Progenitor cell of endocrine pancreas (in vitro differentiated cells): ENCODE results near the gene NUP37. TPM values are rescaled to one million over a fixed set of nuclear protein-coding genes. Genes with fewer than 3 reads are reported as not detected.

ENCODE experiments used
- DNase-seq: peaks from one replicate; pipeline ENCODE4 v3.0.0; 2021; ENCODE audit warnings: low spot score; ENCODE audit not compliant: unreplicated experiment
- H3K27ac Mint-ChIP-seq: 2 replicates; pipeline ENCODE4 v1.8.0; 2021; ENCODE audit warnings: mild to moderate bottlenecking, moderate library complexity, mixed read lengths
- H3K27me3 Mint-ChIP-seq: 2 replicates; pipeline ENCODE4 v1.8.0; 2021; ENCODE audit warnings: mixed read lengths
- H3K36me3 Mint-ChIP-seq: 2 replicates; pipeline ENCODE4 v1.8.0; 2022; ENCODE audit warnings: mixed read lengths; ENCODE audit not compliant: insufficient read depth
- H3K4me1 Mint-ChIP-seq: 2 replicates; pipeline ENCODE4 v1.8.0; 2021; ENCODE audit warnings: low read depth, mixed read lengths
- H3K4me3 Mint-ChIP-seq: 2 replicates; pipeline ENCODE4 v1.8.0; 2021; ENCODE audit warnings: low read depth, mild to moderate bottlenecking, moderate library complexity, mixed read lengths
- H3K9me3 Mint-ChIP-seq: 2 replicates; pipeline ENCODE4 v1.8.0; 2021; ENCODE audit warnings: low read depth, mixed read lengths
- total RNA-seq: library from RNA; stranded (reverse); gene quantifications from 2 replicates; pipeline ENCODE4 v1.2.1, GENCODE V29; 2021
- TF ChIP-seq, protein P1 (sequence below): fragments of 200-600 bp; sonication (generic); IDR thresholded peaks from one replicate; pipeline ENCODE4 v1.5.0; 2021; ENCODE audit warnings: antibody characterized with exemption, mild to moderate bottlenecking; ENCODE audit not compliant: unreplicated experiment

Gene NUP37
- total RNA-seq, 1 donor from 2014 or later = 33.6 TPM

DNA sequence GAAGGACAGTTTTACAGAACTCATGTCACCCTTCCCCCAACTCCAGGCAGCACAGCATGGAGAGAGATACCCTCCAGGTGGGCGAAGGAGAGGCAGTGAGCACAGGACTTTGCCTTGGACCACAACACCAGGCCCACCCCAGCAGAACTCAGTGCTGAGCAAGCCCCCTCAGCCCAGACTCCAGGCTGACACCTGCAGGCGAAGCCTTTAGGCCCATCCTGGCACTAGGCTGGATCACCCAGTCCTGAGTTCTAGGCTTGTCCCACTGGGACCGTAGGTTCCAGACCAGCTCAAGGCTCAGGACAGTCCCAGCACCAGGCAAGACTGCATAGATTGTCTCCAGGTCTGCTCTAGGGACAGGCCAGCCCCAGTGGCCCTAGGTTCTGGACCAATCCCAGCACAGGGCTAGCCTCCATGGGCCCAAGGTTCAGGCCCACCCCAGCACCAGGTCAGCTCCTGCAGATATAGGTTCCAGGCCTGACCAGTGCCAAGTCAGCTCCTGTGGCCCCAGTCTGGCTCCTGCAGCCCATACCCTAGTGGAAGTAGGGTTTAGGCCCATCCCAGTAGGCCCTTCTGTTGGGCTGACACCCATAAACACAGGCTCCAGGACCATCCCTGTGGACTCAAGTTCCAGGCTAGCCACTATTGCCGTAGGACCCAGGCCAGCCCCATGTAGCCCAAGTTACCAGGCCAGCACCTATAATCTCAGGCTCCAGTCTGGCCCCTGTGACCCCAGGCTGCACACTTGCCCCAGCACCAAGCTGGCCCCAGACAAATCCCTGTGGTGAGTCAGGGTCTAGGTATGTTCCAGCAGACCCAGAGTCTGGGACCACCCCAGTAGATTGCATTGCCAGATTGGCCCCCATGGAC is 67.5 kb downstream of the NUP37 start:
- H3K27me3 Mint-ChIP-seq = peaks cover 39% of the 10 kb centered on the region
- no peak overlapping the region for H3K27ac Mint-ChIP-seq
- peaks cover 15% of the 10 kb centered on the region for H3K36me3 Mint-ChIP-seq
- H3K4me1 Mint-ChIP-seq = peaks cover 11% of the 10 kb centered on the region
- TF ChIP-seq, protein P1, sequence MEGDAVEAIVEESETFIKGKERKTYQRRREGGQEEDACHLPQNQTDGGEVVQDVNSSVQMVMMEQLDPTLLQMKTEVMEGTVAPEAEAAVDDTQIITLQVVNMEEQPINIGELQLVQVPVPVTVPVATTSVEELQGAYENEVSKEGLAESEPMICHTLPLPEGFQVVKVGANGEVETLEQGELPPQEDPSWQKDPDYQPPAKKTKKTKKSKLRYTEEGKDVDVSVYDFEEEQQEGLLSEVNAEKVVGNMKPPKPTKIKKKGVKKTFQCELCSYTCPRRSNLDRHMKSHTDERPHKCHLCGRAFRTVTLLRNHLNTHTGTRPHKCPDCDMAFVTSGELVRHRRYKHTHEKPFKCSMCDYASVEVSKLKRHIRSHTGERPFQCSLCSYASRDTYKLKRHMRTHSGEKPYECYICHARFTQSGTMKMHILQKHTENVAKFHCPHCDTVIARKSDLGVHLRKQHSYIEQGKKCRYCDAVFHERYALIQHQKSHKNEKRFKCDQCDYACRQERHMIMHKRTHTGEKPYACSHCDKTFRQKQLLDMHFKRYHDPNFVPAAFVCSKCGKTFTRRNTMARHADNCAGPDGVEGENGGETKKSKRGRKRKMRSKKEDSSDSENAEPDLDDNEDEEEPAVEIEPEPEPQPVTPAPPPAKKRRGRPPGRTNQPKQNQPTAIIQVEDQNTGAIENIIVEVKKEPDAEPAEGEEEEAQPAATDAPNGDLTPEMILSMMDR = no peak
- no peak for DNase-seq
- H3K9me3 Mint-ChIP-seq = peaks cover 4% of the 10 kb centered on the region
- no peak overlapping the region for H3K4me3 Mint-ChIP-seq

DNA sequence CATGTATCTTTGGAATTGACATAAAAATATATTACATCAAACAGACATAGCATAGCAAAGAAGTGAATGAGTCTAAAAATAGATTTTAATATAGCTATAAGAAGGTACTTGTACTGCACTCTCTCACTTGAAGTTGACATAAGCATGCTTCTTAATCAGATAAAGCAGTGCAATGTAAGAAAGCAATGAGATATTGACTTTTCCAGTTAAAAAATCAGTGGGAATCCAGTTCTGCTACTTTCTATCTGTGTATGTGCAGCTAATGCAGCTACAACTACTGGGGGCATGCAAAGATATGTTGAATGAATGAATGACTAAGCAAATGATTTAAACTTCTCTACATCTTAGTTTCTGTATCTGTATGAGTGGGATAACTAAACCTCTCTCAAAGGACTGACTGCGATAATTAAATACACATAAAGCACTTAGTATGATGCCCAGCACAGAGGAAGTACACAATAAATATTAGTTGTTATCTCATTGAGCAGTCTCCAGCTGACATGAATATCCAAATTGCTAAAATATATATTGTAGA is 68.4 kb downstream of the NUP37 start:
- H3K4me1 Mint-ChIP-seq = peaks cover 11% of the 10 kb centered on the region
- peaks cover 9% of the 10 kb centered on the region for H3K36me3 Mint-ChIP-seq
- peaks cover 30% of the 10 kb centered on the region for H3K27me3 Mint-ChIP-seq
- H3K27ac Mint-ChIP-seq = no peak overlapping the region
- DNase-seq = no peak
- peaks cover 1% of the 10 kb centered on the region for H3K9me3 Mint-ChIP-seq
- H3K4me3 Mint-ChIP-seq = no peak overlapping the region
- TF ChIP-seq, protein P1 = no peak

DNA sequence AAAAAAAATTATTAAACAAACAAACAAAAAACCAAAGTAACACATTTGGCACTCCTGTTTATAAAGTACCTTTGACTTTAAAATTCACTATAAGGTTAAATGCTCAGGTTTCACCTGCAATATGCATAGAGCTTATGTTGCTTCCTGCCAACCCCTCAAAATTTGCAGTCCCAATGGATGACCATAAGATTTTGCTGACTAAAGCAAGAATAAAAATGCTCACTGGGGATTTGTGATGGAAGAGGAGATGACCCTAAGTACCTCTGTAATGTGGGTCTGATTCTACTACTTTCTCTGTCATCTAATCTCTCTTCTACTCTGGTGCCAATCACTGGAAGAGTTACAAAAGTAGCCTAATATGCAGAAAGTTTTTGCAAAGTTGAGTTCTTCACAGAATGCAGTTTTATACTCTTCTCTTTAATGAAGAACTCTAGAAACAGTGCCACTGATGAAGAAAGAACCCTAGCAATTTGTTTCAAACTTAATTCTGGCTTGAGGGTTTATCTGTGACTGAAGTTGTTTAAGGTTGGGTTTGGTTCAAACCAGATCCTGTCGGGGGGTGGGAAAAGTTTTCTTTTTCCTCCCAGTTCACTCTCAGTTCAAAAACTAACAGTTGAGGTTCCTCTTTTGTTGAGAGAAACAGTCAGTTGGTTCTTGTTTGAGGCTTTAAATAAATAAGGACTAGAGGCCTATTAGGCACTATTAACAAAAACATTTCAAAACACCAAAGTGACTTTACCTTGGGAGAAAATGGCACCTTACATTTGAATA is 69.1 kb downstream of the NUP37 start:
- Mint-ChIP-seq H3K36me3 (peaks cover 7% of the 10 kb centered on the region), H3K4me3 (no peak overlapping the region)
- no peak for DNase-seq

DNA sequence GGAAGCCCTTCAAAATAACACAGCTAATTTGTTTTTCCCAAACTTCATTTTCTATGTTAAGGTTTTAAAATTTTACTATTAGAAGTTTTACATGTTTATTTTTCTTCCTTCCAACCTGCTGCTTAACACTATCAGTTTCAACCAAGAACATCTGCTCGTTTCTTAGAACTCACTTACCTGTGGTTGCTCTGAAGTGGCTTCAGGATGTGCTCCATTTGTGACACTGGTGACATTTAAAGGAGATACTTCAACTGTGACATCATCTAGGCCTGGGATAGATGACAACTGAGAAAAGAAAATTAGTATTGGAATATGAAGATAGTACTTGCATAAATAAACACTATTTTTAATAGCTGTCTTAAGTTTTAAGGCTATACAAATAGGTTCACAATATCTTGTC is 76.0 kb downstream of the NUP37 start:
- no peaks in the 10 kb centered on the region for H3K27me3 Mint-ChIP-seq
- no peak overlapping the region for H3K4me3 Mint-ChIP-seq
- H3K4me1 Mint-ChIP-seq = no peaks in the 10 kb centered on the region
- no peak for DNase-seq
- H3K9me3 Mint-ChIP-seq = no peaks in the 10 kb centered on the region
- TF ChIP-seq, protein P1 = no peak
- no peak overlapping the region for H3K27ac Mint-ChIP-seq
- peaks cover 3% of the 10 kb centered on the region for H3K36me3 Mint-ChIP-seq

More for the DNA sequence above, 69.1 kb downstream of the NUP37 start:
- TF ChIP-seq, protein P1 = no peak
- Mint-ChIP-seq H3K4me1 (peaks cover 11% of the 10 kb centered on the region), H3K27ac (no peak overlapping the region), H3K27me3 (peaks cover 24% of the 10 kb centered on the region), H3K9me3 (no peaks in the 10 kb centered on the region)

DNA sequence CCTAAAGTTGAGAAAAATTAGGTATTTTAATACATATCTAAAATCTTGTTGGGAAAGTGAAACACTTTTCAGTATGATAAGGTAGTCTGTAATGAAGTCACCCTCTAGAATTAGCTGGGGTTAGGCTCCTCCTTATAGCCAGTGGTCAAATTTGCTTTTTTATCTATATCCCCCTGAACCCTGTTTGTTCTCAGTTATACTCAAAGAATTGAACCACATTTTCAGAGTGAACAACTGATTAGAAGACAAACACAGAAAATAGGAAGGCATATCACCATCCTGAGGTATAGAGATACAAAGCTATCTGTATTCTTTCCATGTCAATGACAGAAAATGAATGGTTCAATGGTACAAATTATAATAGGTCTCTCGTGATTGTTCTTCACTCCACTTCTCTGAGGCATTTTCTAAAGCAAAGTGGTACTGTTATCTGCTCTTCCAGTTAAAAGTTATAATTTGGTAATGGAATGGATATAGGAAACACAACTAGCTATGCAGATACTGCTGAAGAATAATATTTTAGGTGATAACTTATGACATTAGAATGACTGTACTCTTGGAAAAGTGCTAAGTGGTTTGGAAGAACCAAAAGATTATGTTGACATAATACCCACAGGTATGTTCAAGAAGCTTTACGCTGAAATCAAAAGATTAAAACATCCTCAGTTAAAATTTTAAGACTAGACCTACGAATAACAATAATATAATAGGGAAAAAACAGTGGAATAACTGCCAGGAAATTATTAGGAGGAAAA is 85.7 kb downstream of the NUP37 start:
- no peaks in the 10 kb centered on the region for H3K9me3 Mint-ChIP-seq
- no peak overlapping the region for H3K4me3 Mint-ChIP-seq
- H3K36me3 Mint-ChIP-seq = peaks cover 9% of the 10 kb centered on the region
- peaks cover 6% of the 10 kb centered on the region for H3K4me1 Mint-ChIP-seq
- DNase-seq = no peak
- H3K27me3 Mint-ChIP-seq = peaks cover 12% of the 10 kb centered on the region
- no peak overlapping the region for H3K27ac Mint-ChIP-seq
- TF ChIP-seq, protein P1 = no peak
